Stimulated activated naive CD8-positive, alpha-beta T cell treated with anti-CD3 and anti-CD28 coated beads, Interleukin-15, amount 100 ng/mL, for 72 hours (primary cell): ENCODE data around the gene VCL.

ENCODE experiments used
- ATAC-seq: fragments of 150-1000 bp; cut with Tn5 transposase; 2 replicates; pipeline ENCODE4 v1.10.0; 2021; ENCODE audit warnings: mild to moderate bottlenecking, moderate library complexity
- DNase-seq, 2 donors: peaks; one replicate each; pipeline ENCODE4 v3.0.0; 2021 to 2022
- H3K27ac Mint-ChIP-seq, 2 donors: one replicate each; pipeline ENCODE4 v1.8.0; 2022; ENCODE audit warnings: mild to moderate bottlenecking in 2 of 2, mixed read lengths in 2 of 2, moderate library complexity in 2 of 2
- H3K27me3 Mint-ChIP-seq: one replicate; pipeline ENCODE4 v1.8.0; 2022; ENCODE audit warnings: mixed read lengths
- H3K4me1 Mint-ChIP-seq: one replicate; pipeline ENCODE4 v1.8.0; 2022; ENCODE audit warnings: mild to moderate bottlenecking, mixed read lengths
- H3K4me3 Mint-ChIP-seq, 2 donors: one replicate each; pipeline ENCODE4 v1.8.0; 2022; ENCODE audit warnings: mild to moderate bottlenecking in 2 of 2, mixed read lengths in 2 of 2, moderate library complexity in 1 of 2
- H3K9me3 Mint-ChIP-seq, 2 donors: one replicate each; pipeline ENCODE4 v1.8.0; 2022; ENCODE audit warnings: mixed read lengths in 2 of 2

Gene VCL

DNA sequence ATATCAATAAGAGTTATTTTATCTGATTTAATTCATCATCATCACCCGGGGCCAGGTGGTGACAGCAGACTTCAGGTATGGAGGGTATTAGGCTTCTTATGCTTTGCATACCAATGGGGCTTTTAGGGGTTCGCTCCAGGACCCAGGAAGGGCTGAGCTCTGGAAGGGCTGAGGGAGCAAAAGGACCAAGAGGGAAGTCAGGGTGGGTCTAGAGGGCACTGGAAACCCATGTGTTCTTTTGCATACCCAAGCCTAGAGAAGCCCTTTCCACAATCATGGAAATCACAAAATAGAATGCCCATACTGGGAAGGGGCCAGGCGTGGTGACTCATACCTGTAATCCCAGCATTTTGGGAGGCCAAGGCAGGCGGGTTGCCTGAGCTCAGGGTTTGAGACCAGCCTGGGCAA, 30.9 kb upstream of the VCL start:
- Mint-ChIP-seq H3K4me1 (no peaks in the 10 kb centered on the region), H3K4me3 (no peak overlapping the region), H3K27ac (no peak overlapping the region), H3K9me3 (no peaks in the 10 kb centered on the region), H3K27me3 (no peaks in the 10 kb centered on the region)
- DNase-seq: no peak
- ATAC-seq: no peak

DNA sequence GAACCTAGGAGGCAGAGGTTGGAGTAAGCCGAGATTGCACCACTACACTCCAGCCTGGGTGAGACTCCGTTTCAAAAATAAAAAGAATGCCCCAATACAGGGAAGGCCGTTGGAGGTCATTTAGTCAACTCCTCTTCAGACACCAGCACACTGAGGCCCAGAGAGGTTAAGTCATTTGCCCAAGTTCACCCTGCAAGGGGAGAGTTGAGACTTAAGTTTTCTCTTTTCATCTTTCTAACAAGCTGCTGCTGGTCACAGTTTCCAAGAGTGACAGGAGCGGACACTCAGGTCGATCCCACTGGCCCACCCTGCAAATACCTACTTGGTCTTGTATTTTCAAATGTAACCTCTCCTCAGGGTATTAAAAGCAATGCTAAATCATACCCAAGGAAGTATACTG, 30.4 kb upstream of the VCL start:
- H3K27me3 Mint-ChIP-seq: no peaks in the 10 kb centered on the region
- H3K4me1 Mint-ChIP-seq: no peaks in the 10 kb centered on the region
- DNase-seq (no peak), ATAC-seq (no peak)
- H3K9me3 Mint-ChIP-seq: no peaks in the 10 kb centered on the region
- H3K4me3 Mint-ChIP-seq: no peak overlapping the region
- H3K27ac Mint-ChIP-seq: no peak overlapping the region

- no peak overlapping the region for H3K4me3 Mint-ChIP-seq
- no peaks in the 10 kb centered on the region for H3K27me3 Mint-ChIP-seq
- no peaks in the 10 kb centered on the region for H3K9me3 Mint-ChIP-seq
- no peak overlapping the region for H3K27ac Mint-ChIP-seq
- H3K4me1 Mint-ChIP-seq: no peaks in the 10 kb centered on the region
- DNase-seq (no peak), ATAC-seq (no peak)
These were observed 29.8 kb upstream of the VCL start for GRCh38 chr10:73968098-73968521.

DNA sequence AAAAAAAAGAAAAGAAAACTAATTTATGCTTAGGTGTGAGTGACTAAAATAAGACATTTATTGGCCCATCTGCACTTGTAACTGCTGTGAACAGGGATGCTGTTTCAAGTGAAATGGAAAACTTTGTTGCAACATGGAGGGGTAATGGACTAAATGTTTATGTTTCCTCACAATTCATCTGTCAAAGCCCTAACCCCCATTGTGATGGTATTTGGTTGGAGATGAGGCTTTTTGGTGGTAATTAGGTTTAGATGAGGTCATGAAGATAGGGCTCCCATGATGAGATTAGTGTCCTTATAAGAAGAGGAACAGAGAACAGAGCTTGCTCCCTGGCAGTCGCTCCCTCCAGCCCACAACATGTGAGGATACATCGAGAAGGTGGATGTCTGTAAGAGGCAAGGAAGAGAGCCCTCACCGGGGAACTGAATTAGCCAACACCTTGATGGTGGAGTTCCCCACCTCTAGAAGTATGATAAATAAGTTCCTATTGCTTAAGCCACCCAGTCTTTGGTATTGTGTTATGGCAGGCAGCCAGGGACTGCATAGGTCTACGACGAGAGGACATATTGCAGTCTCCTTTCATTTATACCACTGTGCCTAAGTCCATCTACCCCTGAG, 28.6 kb upstream of the VCL start:
- DNase-seq (no peak), ATAC-seq (no peak)
- H3K4me1 Mint-ChIP-seq: peaks cover 7% of the 10 kb centered on the region
- H3K27ac Mint-ChIP-seq: no peak overlapping the region
- no peaks in the 10 kb centered on the region for H3K9me3 Mint-ChIP-seq
- H3K27me3 Mint-ChIP-seq: no peaks in the 10 kb centered on the region
- no peak overlapping the region for H3K4me3 Mint-ChIP-seq

DNA sequence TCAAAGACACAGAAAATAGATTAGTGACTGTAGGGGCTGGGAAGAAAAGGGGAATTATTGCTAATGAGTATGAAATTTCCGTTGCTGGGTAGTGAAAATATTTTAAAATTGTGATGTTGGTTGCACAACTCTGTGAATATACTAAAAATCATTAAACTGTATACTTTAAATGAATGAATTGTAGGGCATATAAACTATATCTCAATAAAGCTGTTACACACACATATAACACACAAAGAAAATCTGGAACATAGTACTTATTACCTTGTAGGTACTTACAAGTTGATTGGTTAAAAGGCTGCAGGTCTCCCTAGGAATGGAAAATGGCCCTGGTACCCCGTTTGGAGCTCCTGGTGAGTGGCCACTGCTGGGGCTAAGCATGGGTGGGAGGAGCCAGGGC, 27.1 kb upstream of the VCL start:
- Mint-ChIP-seq H3K9me3 (peaks cover 0 to 5% of the 10 kb centered on the region in 2 donors), H3K27me3 (no peaks in the 10 kb centered on the region), H3K27ac (no peak overlapping the region), H3K4me3 (no peak overlapping the region), H3K4me1 (peaks cover 7% of the 10 kb centered on the region)
- DNase-seq: no peak
- no peak for ATAC-seq

GRCh38 chr10:73971636-73972354, 26.1 kb upstream of the VCL start:
- no peak for ATAC-seq
- no peaks in the 10 kb centered on the region for H3K27me3 Mint-ChIP-seq
- peaks cover 0 to 5% of the 10 kb centered on the region in 2 donors for H3K9me3 Mint-ChIP-seq
- no peak overlapping the region for H3K27ac Mint-ChIP-seq
- H3K4me1 Mint-ChIP-seq: peaks cover 7% of the 10 kb centered on the region
- DNase-seq: no peak
- H3K4me3 Mint-ChIP-seq: no peak overlapping the region

DNA sequence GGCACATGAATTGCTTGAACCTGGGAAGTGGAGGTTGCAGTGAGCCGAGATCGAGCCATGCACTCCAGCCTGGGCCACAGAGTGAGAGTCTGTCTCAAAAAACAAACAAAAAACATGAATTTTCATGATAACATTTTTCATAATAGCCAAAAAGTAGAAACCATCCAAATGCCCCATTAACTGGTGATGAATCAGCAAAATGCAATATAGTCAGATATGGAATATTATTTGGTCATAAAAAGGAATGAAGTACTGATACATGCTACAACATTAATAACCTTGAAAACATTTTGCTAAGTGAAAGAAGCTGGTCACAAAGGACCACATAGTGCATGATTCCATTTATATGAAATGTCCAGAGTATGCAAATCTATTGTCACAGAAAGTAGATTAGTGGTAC, 24.5 kb upstream of the VCL start:
- ATAC-seq (no peak), DNase-seq (no peak)
- Mint-ChIP-seq H3K4me1 (peaks cover 7% of the 10 kb centered on the region), H3K27me3 (no peaks in the 10 kb centered on the region), H3K9me3 (peaks cover 0 to 5% of the 10 kb centered on the region in 2 donors), H3K4me3 (no peak overlapping the region), H3K27ac (no peak overlapping the region)

DNA sequence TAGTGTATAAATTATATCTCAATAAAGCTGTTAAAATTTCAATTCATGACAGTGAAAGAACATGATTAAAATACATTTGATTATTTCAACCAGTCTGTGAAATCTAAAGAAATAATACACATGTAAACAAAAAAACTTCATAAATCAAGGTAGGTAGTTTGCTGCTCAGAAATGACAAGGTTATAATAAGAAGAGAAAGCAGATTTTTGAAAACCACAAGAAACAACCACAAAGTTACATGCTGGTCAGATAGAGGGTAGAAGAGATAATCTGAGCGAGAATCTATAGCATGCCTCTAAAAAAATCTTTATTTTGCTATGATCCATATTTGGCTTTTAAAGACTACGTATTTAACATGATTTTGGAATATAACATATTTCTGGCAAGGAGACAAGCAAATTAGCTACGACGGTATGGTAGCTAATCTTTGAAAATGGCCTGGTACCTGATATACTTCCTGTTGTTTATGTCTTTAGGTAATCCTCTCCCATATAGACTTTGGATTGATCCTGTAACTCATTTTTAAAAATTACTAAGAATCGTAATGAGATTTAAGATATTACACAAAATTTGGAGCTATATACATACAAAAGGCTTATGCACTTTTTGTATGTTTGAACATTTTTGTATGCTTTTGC, 23.5 kb upstream of the VCL start:
- H3K4me1 Mint-ChIP-seq: peaks cover 7% of the 10 kb centered on the region
- no peak for ATAC-seq
- no peaks in the 10 kb centered on the region for H3K27me3 Mint-ChIP-seq
- peaks cover 0 to 5% of the 10 kb centered on the region in 2 donors for H3K9me3 Mint-ChIP-seq
- H3K4me3 Mint-ChIP-seq: peak overlapping the region in 1 of 2 donors; percentile 15
- no peak overlapping the region for H3K27ac Mint-ChIP-seq
- DNase-seq: no peak

- DNase-seq: no peak
- no peaks in the 10 kb centered on the region for H3K27me3 Mint-ChIP-seq
- H3K9me3 Mint-ChIP-seq: peaks cover 0 to 5% of the 10 kb centered on the region in 2 donors
- no peak for ATAC-seq
- no peak overlapping the region for H3K27ac Mint-ChIP-seq
- peaks cover 7% of the 10 kb centered on the region for H3K4me1 Mint-ChIP-seq
- H3K4me3 Mint-ChIP-seq: no peak overlapping the region
These were observed 22.5 kb upstream of the VCL start for GRCh38 chr10:73975388-73975787.

GRCh38 chr10:73979141-73979808, 18.6 kb upstream of the VCL start:
- Mint-ChIP-seq H3K4me3 (no peak overlapping the region), H3K27me3 (no peaks in the 10 kb centered on the region), H3K9me3 (peaks cover 0 to 5% of the 10 kb centered on the region in 2 donors), H3K27ac (no peak overlapping the region), H3K4me1 (no peaks in the 10 kb centered on the region)
- no peak for DNase-seq
- no peak for ATAC-seq

DNA sequence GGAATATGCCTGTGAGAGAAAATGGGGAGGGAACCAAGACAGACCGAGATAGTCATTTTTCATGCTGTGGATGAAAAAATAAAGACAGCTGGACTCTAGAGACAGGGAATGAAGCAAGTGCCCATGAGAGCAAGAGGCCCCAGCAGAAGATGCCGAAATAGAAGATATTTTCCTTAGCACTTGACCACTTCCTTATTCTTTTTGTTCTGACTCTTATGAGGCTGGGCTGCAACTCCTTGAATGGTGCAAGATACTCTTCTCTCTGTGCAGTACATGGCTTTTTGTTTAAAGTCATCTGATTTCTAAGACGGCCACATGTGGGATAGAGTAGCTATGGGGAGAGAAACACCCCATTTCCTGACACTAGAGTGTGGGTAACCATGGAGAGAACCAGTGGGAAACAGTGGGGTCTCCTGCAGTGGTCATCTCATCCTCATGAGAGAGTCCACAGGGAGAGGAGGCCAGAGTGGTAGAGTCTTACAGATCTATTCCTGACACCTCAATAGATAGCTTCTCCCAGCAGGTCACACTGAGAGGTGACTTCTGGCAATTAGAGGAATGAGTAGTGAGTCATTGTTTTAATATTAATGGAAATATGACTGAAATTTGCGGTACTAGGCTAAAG, 18.0 kb upstream of the VCL start:
- Mint-ChIP-seq H3K27me3 (no peaks in the 10 kb centered on the region), H3K4me3 (no peak overlapping the region), H3K27ac (no peak overlapping the region), H3K4me1 (no peaks in the 10 kb centered on the region), H3K9me3 (peaks cover 0 to 5% of the 10 kb centered on the region in 2 donors)
- ATAC-seq (no peak), DNase-seq (no peak)

- Mint-ChIP-seq H3K4me3 (no peak overlapping the region), H3K27ac (no peak overlapping the region), H3K27me3 (no peaks in the 10 kb centered on the region), H3K9me3 (no peaks in the 10 kb centered on the region), H3K4me1 (no peaks in the 10 kb centered on the region)
- no peak for DNase-seq
- ATAC-seq: no peak
These were observed 16.1 kb upstream of the VCL start for GRCh38 chr10:73981812-73982211.

GRCh38 chr10:73983096-73984047, 14.5 kb upstream of the VCL start:
- no peaks in the 10 kb centered on the region for H3K9me3 Mint-ChIP-seq
- no peak for ATAC-seq
- no peak overlapping the region for H3K4me3 Mint-ChIP-seq
- no peak for DNase-seq
- H3K27ac Mint-ChIP-seq: no peak overlapping the region
- no peaks in the 10 kb centered on the region for H3K4me1 Mint-ChIP-seq
- no peaks in the 10 kb centered on the region for H3K27me3 Mint-ChIP-seq

GRCh38 chr10:73989594-73990150, 8.2 kb upstream of the VCL start:
- Mint-ChIP-seq H3K27ac (no peak overlapping the region), H3K27me3 (no peaks in the 10 kb centered on the region), H3K4me3 (no peak overlapping the region), H3K9me3 (peaks cover 0 to 4% of the 10 kb centered on the region in 2 donors), H3K4me1 (peaks cover 20% of the 10 kb centered on the region)
- DNase-seq: no peak
- ATAC-seq: no peak
